Testis (tissue), 3 donors: ENCODE measurements around the gene PDE7B. TPM values are rescaled to one million over a fixed set of nuclear protein-coding genes. Genes with fewer than 3 reads are reported as not detected.
A peak's percentile ranks its signal among the peaks of the same experiment; 100 is the strongest.

Source experiments
- DNase-seq: peaks from one replicate; pipeline ENCODE4 v3.0.0-alpha.2; 2019
- H3K27ac ChIP-seq, 2 donors: fragments of 200-600 bp; sonication (generic); one replicate each; pipeline ENCODE4 v1.5.1; 2019
- H3K27me3 ChIP-seq: fragments of 200-600 bp; sonication (generic); one replicate; pipeline ENCODE4 v1.5.1; 2019
- H3K36me3 ChIP-seq: fragments of 200-600 bp; sonication (generic); one replicate; pipeline ENCODE4 v1.5.1; 2017; ENCODE audit warnings: low read depth; ENCODE audit errors: missing control alignments
- H3K4me1 ChIP-seq: fragments of 200-600 bp; sonication (generic); one replicate; pipeline ENCODE4 v1.5.1; 2019
- H3K4me3 ChIP-seq, 2 donors: fragments of 200-600 bp; sonication (generic); one replicate each; pipeline ENCODE4 v1.5.1; 2017 to 2019
- H3K9me3 ChIP-seq: fragments of 200-600 bp; sonication (generic); one replicate; pipeline ENCODE4 v1.5.1; 2017
- CTCF ChIP-seq, 3 experiments: fragments of 450-650 bp in 2 of 3; fragments of 200-600 bp in 1 of 3; sonication (generic) in 1 of 3; IDR thresholded peaks; one replicate each; pipeline ENCODE4 v1.5.1; 2016 to 2019; ENCODE audit warnings: antibody characterized with exemption in 3 of 3, mild to moderate bottlenecking in 2 of 3, moderate library complexity in 1 of 3
- POLR2A ChIP-seq: fragments of 450-650 bp; IDR thresholded peaks from one replicate; pipeline ENCODE4 v1.6.1; 2017; ENCODE audit warnings: antibody characterized with exemption, mild to moderate bottlenecking, moderate library complexity
- WGBS, 2 donors: methylation state at CpG; one replicate each; pipeline ENCODE4 v1.1.5; 2018; 5-methylcytosine and 5-hydroxymethylcytosine counted together
- intact Hi-C: fragments of 100-400 bp; cut with DNase I; formaldehyde crosslinking; loops from one replicate; pipeline ENCODE4 v1.15.1; 2023; ENCODE audit warnings: low total_unique reads
- polyA plus RNA-seq: library from polyadenylated mRNA; stranded (reverse); fragments of 350-450 nt; fragmentation: Illumina TruSeq; extraction: RNeasy Lipid Tissue Mini Kit (QIAGEN cat#74804); gene quantifications from one replicate; pipeline ENCODE4 v1.2.3, GENCODE V29; 2014; ENCODE audit warnings: low read depth, low replicate concordance; ENCODE audit not compliant: insufficient read depth
- total RNA-seq, 2 donors: library from RNA; depleted of rRNA; stranded (reverse); fragments of >200 nt; gene quantifications; one replicate each; pipeline ENCODE4 v1.2.3, GENCODE V29; 2016

PDE7B gene
- total and polyA plus RNA-seq, 3 donors from 2014 or later = 3.7 to 6.9 (median 4.4) TPM

- Histone ChIP-seq H3K4me3 (no peak overlapping the region), H3K36me3 (no peaks in the 10 kb centered on the region), H3K27me3 (no peaks in the 10 kb centered on the region), H3K27ac (no peak overlapping the region), H3K9me3 (no peaks in the 10 kb centered on the region), H3K4me1 (peaks cover 4% of the 10 kb centered on the region)
- no peak for DNase-seq
- intact Hi-C loops = no loop called here
- WGBS, 2 donors = 67 to 73% methylated on average over 6 of the region's 6 CpGs
- TF ChIP-seq POLR2A (no peak), CTCF (IDR thresholded peaks at IDR 0.05) (no peak)
Observed at GRCh38 chr6:136089876-136090275, 238.4 kb downstream of the PDE7B start.

GRCh38 chr6:136090929-136091328 lies 239.4 kb downstream of the PDE7B start:
- Histone ChIP-seq H3K4me1 (peaks cover 4% of the 10 kb centered on the region), H3K27ac (peak overlapping the region in 1 of 2 donors; percentile 7), H3K27me3 (no peaks in the 10 kb centered on the region), H3K4me3 (no peak overlapping the region), H3K36me3 (no peaks in the 10 kb centered on the region), H3K9me3 (no peaks in the 10 kb centered on the region)
- 48 to 58% methylated on average over 1 of the region's 1 CpG for WGBS, 2 donors
- intact Hi-C loops = no loop called here
- DNase-seq = no peak
- no peak for TF ChIP-seq POLR2A
- TF ChIP-seq CTCF (IDR thresholded peaks at IDR 0.05) = no peak

GRCh38 chr6:136092897-136093296 lies 241.4 kb downstream of the PDE7B start:
- H3K4me3 ChIP-seq = no peak overlapping the region
- TF ChIP-seq CTCF (IDR thresholded peaks at IDR 0.05) = no peak
- no peak for TF ChIP-seq POLR2A
- no peaks in the 10 kb centered on the region for H3K27me3 ChIP-seq
- no peak for DNase-seq
- H3K9me3 ChIP-seq = no peaks in the 10 kb centered on the region
- intact Hi-C loops = no loop called here
- H3K27ac ChIP-seq = no peak overlapping the region
- peaks cover 4% of the 10 kb centered on the region for H3K4me1 ChIP-seq
- 75 to 85% methylated on average over 3 of the region's 3 CpGs for WGBS, 2 donors
- no peaks in the 10 kb centered on the region for H3K36me3 ChIP-seq

- no peaks in the 10 kb centered on the region for H3K36me3 ChIP-seq
- no peak overlapping the region for H3K27ac ChIP-seq
- H3K9me3 ChIP-seq = no peaks in the 10 kb centered on the region
- H3K27me3 ChIP-seq = no peaks in the 10 kb centered on the region
- peaks cover 4% of the 10 kb centered on the region for H3K4me1 ChIP-seq
- no peak overlapping the region for H3K4me3 ChIP-seq
- no peak for DNase-seq
- TF ChIP-seq POLR2A (no peak), CTCF (IDR thresholded peaks at IDR 0.05) (no peak)
- intact Hi-C loops = no loop called here
- WGBS, 2 donors = 85 to 92% methylated on average over 1 of the region's 1 CpG
Observed at GRCh38 chr6:136093835-136094234, 242.3 kb downstream of the PDE7B start.

GRCh38 chr6:136094812-136095211 lies 243.3 kb downstream of the PDE7B start:
- intact Hi-C loops = no loop called here
- DNase-seq = no peak
- TF ChIP-seq CTCF (IDR thresholded peaks at IDR 0.05) = no peak
- TF ChIP-seq POLR2A = no peak
- Histone ChIP-seq H3K27ac (no peak overlapping the region), H3K27me3 (no peaks in the 10 kb centered on the region), H3K9me3 (no peaks in the 10 kb centered on the region), H3K4me3 (no peak overlapping the region), H3K36me3 (no peaks in the 10 kb centered on the region), H3K4me1 (peaks cover 4% of the 10 kb centered on the region)
- 94 to 98% methylated on average over 3 of the region's 3 CpGs for WGBS, 2 donors
